Measurements from ENCODE around the gene NARS2. TPM values are rescaled to one million over a fixed set of nuclear protein-coding genes. Genes with fewer than 3 reads are reported as not detected.

The NARS2 gene
- total and polyA plus RNA-seq, 10 of the 15 experiments (the other 5 are each of a cell fraction or from before 2014, with no cell fraction given) = 22.2 to 45.3 (median 36.3) TPM

GRCh38 chr11:78476066-78476465 lies 98.6 kb downstream of the NARS2 start (continued):
- TF ChIP-seq, protein P1, sequence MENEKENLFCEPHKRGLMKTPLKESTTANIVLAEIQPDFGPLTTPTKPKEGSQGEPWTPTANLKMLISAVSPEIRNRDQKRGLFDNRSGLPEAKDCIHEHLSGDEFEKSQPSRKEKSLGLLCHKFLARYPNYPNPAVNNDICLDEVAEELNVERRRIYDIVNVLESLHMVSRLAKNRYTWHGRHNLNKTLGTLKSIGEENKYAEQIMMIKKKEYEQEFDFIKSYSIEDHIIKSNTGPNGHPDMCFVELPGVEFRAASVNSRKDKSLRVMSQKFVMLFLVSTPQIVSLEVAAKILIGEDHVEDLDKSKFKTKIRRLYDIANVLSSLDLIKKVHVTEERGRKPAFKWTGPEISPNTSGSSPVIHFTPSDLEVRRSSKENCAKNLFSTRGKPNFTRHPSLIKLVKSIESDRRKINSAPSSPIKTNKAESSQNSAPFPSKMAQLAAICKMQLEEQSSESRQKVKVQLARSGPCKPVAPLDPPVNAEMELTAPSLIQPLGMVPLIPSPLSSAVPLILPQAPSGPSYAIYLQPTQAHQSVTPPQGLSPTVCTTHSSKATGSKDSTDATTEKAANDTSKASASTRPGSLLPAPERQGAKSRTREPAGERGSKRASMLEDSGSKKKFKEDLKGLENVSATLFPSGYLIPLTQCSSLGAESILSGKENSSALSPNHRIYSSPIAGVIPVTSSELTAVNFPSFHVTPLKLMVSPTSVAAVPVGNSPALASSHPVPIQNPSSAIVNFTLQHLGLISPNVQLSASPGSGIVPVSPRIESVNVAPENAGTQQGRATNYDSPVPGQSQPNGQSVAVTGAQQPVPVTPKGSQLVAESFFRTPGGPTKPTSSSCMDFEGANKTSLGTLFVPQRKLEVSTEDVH (IDR thresholded peaks at IDR 0.05; ENCODE audit: low read depth, partially characterized antibody) = no peak
- TF ChIP-seq ZNF217 (IDR thresholded peaks at IDR 0.05) (no peak), RAD21 (IDR thresholded peaks at IDR 0.05; ENCODE audit: insufficient read depth, low read depth, low read length) (no peak), TARDBP (IDR thresholded peaks at IDR 0.05; ENCODE audit: borderline replicate concordance) (no peak), MXI1 (IDR thresholded peaks at IDR 0.05; ENCODE audit: low read depth, low read length) (no peak), FOXM1 (IDR thresholded peaks at IDR 0.05; ENCODE audit: low read depth, low read length) (no peak), EED (IDR thresholded peaks at IDR 0.05; ENCODE audit: low read depth) (no peak), E2F4 (IDR thresholded peaks at IDR 0.05; ENCODE audit: low read depth, low read length) (no peak), GABPA (IDR thresholded peaks at IDR 0.05; ENCODE audit: low read depth) (no peak), RELA (IDR thresholded peaks at IDR 0.05; ENCODE audit: borderline replicate concordance, partially characterized antibody) (no peak)

- no peaks in the 10 kb centered on the region for H3K79me2 ChIP-seq (ENCODE audit: control insufficient read depth, insufficient read depth, low read length)
- TF ChIP-seq NR2F1 (conservative IDR thresholded peaks at IDR 0.05) (no peak), SMAD1 (IDR thresholded peaks at IDR 0.05; ENCODE audit: low read depth, partially characterized antibody) (no peak), TAF1 (IDR thresholded peaks at IDR 0.05; ENCODE audit: borderline replicate concordance, low read depth, low read length) (no peak)
- POLR2A ChIA-PET = no interaction called here
- SMC1A ChIA-PET (ENCODE audit: uncharacterized antibody, unreplicated experiment) = interaction anchor here (1.5 kb wide), 1 partner anchor 23 kb away, joined by 5 read pairs; no protein-coding TSS in a partner anchor
- H2AFZ ChIP-seq (ENCODE audit: control insufficient read depth, low read depth, low read length) = no peak overlapping the region
- no peak overlapping the region for H3K27ac ChIP-seq (ENCODE audit: control insufficient read depth, insufficient read depth)
- no peak for ATAC-seq
- RAD21 ChIA-PET (ENCODE audit: unreplicated experiment) = no interaction called here
- H3K4me2 ChIP-seq (ENCODE audit: control insufficient read depth, insufficient read depth) = no peak overlapping the region
- H4K20me1 ChIP-seq (ENCODE audit: control insufficient read depth, insufficient read depth) = no peaks in the 10 kb centered on the region
- H3K9me3 ChIP-seq (replicated peaks; ENCODE audit: control insufficient read depth, insufficient read depth, low read length) = no peaks in the 10 kb centered on the region
- in situ Hi-C loops (cut with MboI) = no loop called here
- CTCF ChIA-PET = no interaction called here
- H3K4me1 ChIP-seq (ENCODE audit: control insufficient read depth, insufficient read depth, low read length) = no peaks in the 10 kb centered on the region
- no peaks in the 10 kb centered on the region for H3K27me3 ChIP-seq (replicated peaks in 1 of 2; ENCODE audit: control insufficient read depth in 2 of 2, insufficient read depth in 2 of 2, low read length in 1 of 2)
- intact Hi-C loops (cut with micrococcal nuclease; ENCODE audit: unreplicated experiment) = no loop called here
- no peak overlapping the region for H3K4me3 ChIP-seq
- no peaks in the 10 kb centered on the region; a peak in 1 of 4 replicates for H3K36me3 ChIP-seq (ENCODE audit: control insufficient read depth in 2 of 2, insufficient read depth in 2 of 2, low read length in 1 of 2)
- FAIRE-seq = no peak
- H3K9ac ChIP-seq (ENCODE audit: control insufficient read depth, insufficient read depth, low read length) = no peak overlapping the region
- no TSS peak for BruUV-seq (replicated peaks)
- DNase-seq (ENCODE audit: low read depth, low spot score) = no peak
Measured at GRCh38 chr11:78474451-78474850, 100.2 kb downstream of the NARS2 start.
